Hepatocyte (in vitro differentiated cells): ENCODE results near the gene EEF1AKMT3.

Experiments used
- CTCF ChIP-seq: fragments of 200-600 bp; sonication (generic); IDR thresholded peaks from 2 replicates; pipeline ENCODE4 v1.5.1; 2016; ENCODE audit warnings: antibody characterized with exemption, mild to moderate bottlenecking; ENCODE audit not compliant: poor library complexity
- EZH2phosphoT487 ChIP-seq: fragments of 200-600 bp; sonication (generic); IDR thresholded peaks from one replicate; pipeline ENCODE4 v1.6.1; 2018; ENCODE audit warnings: antibody characterized with exemption, mild to moderate bottlenecking, low read depth, moderate library complexity; ENCODE audit not compliant: unreplicated experiment, severe bottlenecking

- TF ChIP-seq CTCF (no peak), EZH2phosphoT487 (no peak)
Measured at GRCh38 chr12:57816001-57816854, 43.8 kb downstream of the EEF1AKMT3 start.
